Transverse colon (tissue), 4 donors: ENCODE data around the gene SAMHD1. TPM values are rescaled to one million over a fixed set of nuclear protein-coding genes. Genes with fewer than 3 reads are reported as not detected.
A peak's percentile ranks its signal among the peaks of the same experiment; 100 is the strongest.
"Not testable (repeated sequence)": the region's sequence is repeated elsewhere in the genome, so short reads cannot be mapped to it uniquely, and the experiment has no call there.

Source experiments
- DNase-seq: peaks from one replicate; pipeline ENCODE4 v3.0.0-alpha.2; 2019
- H3K27ac ChIP-seq, 4 donors: fragments of 200-600 bp; sonication (generic); 2 replicates each; pipeline ENCODE4 v1.5.1; 2016 to 2018; ENCODE audit warnings: inconsistent platforms in 4 of 4
- H3K27me3 ChIP-seq: fragments of 200-600 bp; sonication (generic); 2 replicates; pipeline ENCODE4 v1.5.1; 2017; ENCODE audit warnings: inconsistent platforms
- H3K36me3 ChIP-seq, 4 donors: fragments of 200-600 bp; sonication (generic); 2 replicates each; pipeline ENCODE4 v1.5.1; 2017 to 2019; ENCODE audit warnings: inconsistent platforms in 4 of 4
- H3K4me1 ChIP-seq, 4 donors: fragments of 200-600 bp; sonication (generic); 2 replicates each; pipeline ENCODE4 v1.5.1; 2017 to 2020; ENCODE audit warnings: inconsistent platforms in 4 of 4
- H3K4me3 ChIP-seq, 4 donors: fragments of 200-600 bp; sonication (generic); 1 replicate in 1 of 4; 2 replicates in 3 of 4; pipeline versions ENCODE4 v1.5.1 to v1.6.1; 2017 to 2019; ENCODE audit warnings: inconsistent platforms in 4 of 4
- H3K9me3 ChIP-seq, 2 donors: fragments of 200-600 bp; sonication (generic); 2 replicates each; pipeline ENCODE4 v1.5.1; 2017 to 2019; ENCODE audit warnings: inconsistent platforms in 2 of 2
- EP300 ChIP-seq: sonication (generic); formaldehyde crosslinking; IDR thresholded peaks from one replicate; pipeline ENCODE4 v1.6.1; 2017; ENCODE audit warnings: antibody characterized with exemption, low read depth
- POLR2A ChIP-seq: fragments of 450-650 bp; IDR thresholded peaks from one replicate; pipeline ENCODE4 v1.6.1; 2016; ENCODE audit warnings: antibody characterized with exemption, mild to moderate bottlenecking, moderate library complexity
- POLR2AphosphoS5 ChIP-seq, 3 donors: sonication (generic); formaldehyde crosslinking; IDR thresholded peaks; one replicate each; pipeline ENCODE4 v1.6.1; 2016; ENCODE audit warnings: antibody characterized with exemption in 3 of 3
- WGBS, 2 donors: methylation state at CpG; one replicate each; pipeline ENCODE4 v1.1.5; 2018; ENCODE audit warnings: low coverage in 1 of 2; 5-methylcytosine and 5-hydroxymethylcytosine counted together
- in situ Hi-C, 4 donors: fragments of 200-750 bp; cut with MboI; loops; one replicate each; pipeline versions ENCODE4 v1.15.0 to v1.15.1; 2017; ENCODE audit warnings: low sequenced_read_pairs in 3 of 4, low pct_ligation_motif_present in 1 of 4, low pct_unique_long_range_greater_than_20kb in 1 of 4
- intact Hi-C: fragments of 100-400 bp; cut with DNase I; formaldehyde crosslinking; loops from one replicate; pipeline ENCODE4 v1.15.1; 2023; ENCODE audit warnings: low total_unique reads
- total RNA-seq, 4 donors: library from RNA; depleted of rRNA; stranded (reverse); fragments of >200 nt; gene quantifications; one replicate each; pipeline ENCODE4 v1.1.0, GENCODE V29; 2016
- TF ChIP-seq, protein P1 (sequence below), 5 experiments: fragments of 200-600 bp in 3 of 5; fragments of 450-650 bp in 2 of 5; sonication (generic) in 3 of 5; IDR thresholded peaks; 1 replicate in 2 of 5; 2 replicates in 3 of 5; pipeline ENCODE4 v1.5.1; 2016 to 2017; ENCODE audit warnings: antibody characterized with exemption in 5 of 5, inconsistent platforms in 3 of 5, mild to moderate bottlenecking in 2 of 5, moderate library complexity in 1 of 5

SAMHD1 gene
- total RNA-seq, 4 donors from 2014 or later, result 40.6 to 96.9 (median 70.6) TPM

GRCh38 chr20:36936341-36936740 is 15.2 kb downstream of the SAMHD1 start:
- TF ChIP-seq POLR2A, result no peak
- TF ChIP-seq, protein P1, sequence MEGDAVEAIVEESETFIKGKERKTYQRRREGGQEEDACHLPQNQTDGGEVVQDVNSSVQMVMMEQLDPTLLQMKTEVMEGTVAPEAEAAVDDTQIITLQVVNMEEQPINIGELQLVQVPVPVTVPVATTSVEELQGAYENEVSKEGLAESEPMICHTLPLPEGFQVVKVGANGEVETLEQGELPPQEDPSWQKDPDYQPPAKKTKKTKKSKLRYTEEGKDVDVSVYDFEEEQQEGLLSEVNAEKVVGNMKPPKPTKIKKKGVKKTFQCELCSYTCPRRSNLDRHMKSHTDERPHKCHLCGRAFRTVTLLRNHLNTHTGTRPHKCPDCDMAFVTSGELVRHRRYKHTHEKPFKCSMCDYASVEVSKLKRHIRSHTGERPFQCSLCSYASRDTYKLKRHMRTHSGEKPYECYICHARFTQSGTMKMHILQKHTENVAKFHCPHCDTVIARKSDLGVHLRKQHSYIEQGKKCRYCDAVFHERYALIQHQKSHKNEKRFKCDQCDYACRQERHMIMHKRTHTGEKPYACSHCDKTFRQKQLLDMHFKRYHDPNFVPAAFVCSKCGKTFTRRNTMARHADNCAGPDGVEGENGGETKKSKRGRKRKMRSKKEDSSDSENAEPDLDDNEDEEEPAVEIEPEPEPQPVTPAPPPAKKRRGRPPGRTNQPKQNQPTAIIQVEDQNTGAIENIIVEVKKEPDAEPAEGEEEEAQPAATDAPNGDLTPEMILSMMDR (IDR thresholded peaks at IDR 0.05), result no peak
- TF ChIP-seq EP300, result no peak
- no peak for TF ChIP-seq POLR2AphosphoS5 (IDR thresholded peaks at IDR 0.05)
- peaks cover 2 to 44% (median 22%) of the 10 kb centered on the region in 4 donors for H3K4me1 ChIP-seq
- H3K27me3 ChIP-seq, result no peaks in the 10 kb centered on the region
- intact Hi-C loops (no loop called here), in situ Hi-C loops (no loop called here)
- H3K9me3 ChIP-seq, result no peaks in the 10 kb centered on the region
- H3K4me3 ChIP-seq, result peak overlapping the region in 1 of 4 donors; percentile 4
- no peak for DNase-seq
- WGBS, 2 donors, result 92 to 93% methylated on average over 8 of the region's 8 CpGs
- peaks cover 0 to 11% (median 2%) of the 10 kb centered on the region in 4 donors for H3K36me3 ChIP-seq
- peak overlapping the region; percentile 46 to 70 (median 66) for H3K27ac ChIP-seq

DNA sequence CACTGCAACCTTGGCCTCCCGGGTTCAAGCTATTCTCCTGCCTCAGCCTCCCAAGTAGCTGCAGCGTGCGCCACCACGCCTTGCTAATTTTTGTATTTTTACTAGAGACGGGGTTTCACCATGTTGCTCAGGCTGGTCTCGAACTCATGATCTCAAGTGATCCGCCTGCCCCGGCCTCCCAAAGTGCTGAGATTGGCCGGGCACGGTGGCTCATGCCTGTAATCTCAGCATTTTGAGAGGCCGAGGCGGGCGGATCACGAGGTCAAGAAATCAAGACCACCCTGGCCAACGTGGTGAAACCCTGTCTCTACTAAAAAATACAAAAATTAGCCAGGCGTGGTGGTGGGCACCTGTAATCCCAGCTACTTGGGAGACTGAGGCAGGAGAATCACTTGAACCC is 17.9 kb downstream of the SAMHD1 start:
- peak overlapping the region in 3 of 4 donors; percentile 2 to 55 (median 13) for H3K27ac ChIP-seq
- H3K9me3 ChIP-seq, DNase-seq, intact Hi-C loops, H3K4me3 ChIP-seq, in situ Hi-C loops, H3K27me3 ChIP-seq: not testable (repeated sequence)
- peaks cover 0 to 16% (median 3%) of the 10 kb centered on the region in 4 donors for H3K36me3 ChIP-seq
- peaks cover 0 to 32% (median 10%) of the 10 kb centered on the region in 4 donors for H3K4me1 ChIP-seq
- WGBS, 2 donors, result 98 to 100% methylated on average over 1 to 16 of the region's 16 CpGs

GRCh38 chr20:36932476-36933426 is 18.8 kb downstream of the SAMHD1 start:
- no peak for DNase-seq
- H3K9me3 ChIP-seq, result no peaks in the 10 kb centered on the region
- in situ Hi-C loops (no loop called here), intact Hi-C loops (no loop called here)
- peak overlapping the region; percentile 2 to 58 (median 38) for H3K27ac ChIP-seq
- peaks cover 0 to 23% (median 8%) of the 10 kb centered on the region in 4 donors for H3K4me1 ChIP-seq
- H3K36me3 ChIP-seq, result peaks cover 0 to 24% (median 6%) of the 10 kb centered on the region in 4 donors
- no peaks in the 10 kb centered on the region for H3K27me3 ChIP-seq
- peak in 1 of 3 donors; percentile 43 for TF ChIP-seq POLR2AphosphoS5 (IDR thresholded peaks at IDR 0.05)
- no peak for TF ChIP-seq EP300
- 72 to 80% methylated on average over 3 to 11 of the region's 11 CpGs for WGBS, 2 donors
- H3K4me3 ChIP-seq, result no peak overlapping the region

DNA sequence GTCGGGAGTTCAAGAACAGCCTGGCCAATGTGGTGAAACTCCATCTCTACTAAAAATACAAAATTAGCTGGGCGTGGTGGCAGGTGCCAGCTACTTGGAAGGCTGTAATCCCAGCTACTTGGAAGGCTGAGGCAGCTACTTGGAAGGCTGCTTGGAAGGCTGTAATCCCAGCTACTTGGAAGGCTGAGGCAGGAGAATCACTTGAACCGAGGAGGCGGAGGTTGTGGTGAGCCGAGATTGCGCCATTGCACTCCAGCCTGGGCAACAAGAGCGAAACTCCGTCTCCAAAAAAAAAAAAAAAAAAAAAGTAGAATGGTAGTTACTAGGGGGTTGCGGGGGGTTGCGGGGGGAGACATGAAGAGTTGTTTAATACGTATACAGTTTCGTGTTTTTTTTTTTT is 19.4 kb downstream of the SAMHD1 start:
- H3K4me3 ChIP-seq, intact Hi-C loops, DNase-seq, H3K27me3 ChIP-seq, H3K9me3 ChIP-seq, in situ Hi-C loops: not testable (repeated sequence)
- H3K4me1 ChIP-seq, result peaks cover 0 to 19% (median 4%) of the 10 kb centered on the region in 4 donors
- WGBS, 2 donors, result 83 to 89% methylated on average over 1 to 12 of the region's 12 CpGs
- peak overlapping the region; percentile 41 to 60 (median 56) for H3K27ac ChIP-seq
- peaks cover 0 to 31% (median 8%) of the 10 kb centered on the region in 4 donors for H3K36me3 ChIP-seq

DNA sequence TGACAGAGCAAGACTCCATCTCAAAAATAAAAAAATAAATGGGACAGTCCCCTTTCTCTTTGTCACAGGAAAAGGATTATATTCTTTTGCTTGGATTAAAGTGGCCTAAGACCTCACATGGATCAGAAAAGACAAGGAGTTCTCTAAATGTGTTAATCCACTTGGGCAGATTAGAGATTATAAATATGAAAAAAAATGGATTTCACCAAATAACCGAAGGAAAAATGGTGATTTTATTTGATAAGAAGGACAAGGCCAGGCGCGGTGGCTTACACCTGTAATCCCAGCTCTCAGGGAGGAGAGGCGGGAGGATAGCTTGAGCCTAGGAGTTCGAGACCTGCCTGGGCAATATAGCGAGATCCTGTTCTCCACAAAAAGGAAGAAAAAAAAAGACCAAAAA is 21.8 kb downstream of the SAMHD1 start:
- peak overlapping the region in 2 of 4 donors; percentile 30 to 60 for H3K27ac ChIP-seq

More for the DNA sequence above, 21.8 kb downstream of the SAMHD1 start:
- Histone ChIP-seq H3K9me3 (no peaks in the 10 kb centered on the region), H3K4me3 (no peak overlapping the region), H3K36me3 (peaks cover 0 to 39% (median 8%) of the 10 kb centered on the region in 4 donors), H3K27me3 (no peaks in the 10 kb centered on the region), H3K4me1 (peaks cover 0 to 8% (median 2%) of the 10 kb centered on the region in 4 donors)
- WGBS, 2 donors, result 88 to 98% methylated on average over 4 to 6 of the region's 6 CpGs
- in situ Hi-C loops, result no loop called here
- intact Hi-C loops, result no loop called here
- TF ChIP-seq POLR2A (no peak), EP300 (no peak), POLR2AphosphoS5 (IDR thresholded peaks at IDR 0.05) (no peak)
- TF ChIP-seq, protein P1 (IDR thresholded peaks at IDR 0.05), result no peak
- no peak for DNase-seq
